Measurements from ENCODE around the gene RTP3.

The RTP3 gene

GRCh38 chr3:46454606-46455005 is 43.2 kb upstream of the RTP3 start:
- TF ChIP-seq CTCF (IDR thresholded peaks at IDR 0.05; ENCODE audit: low read depth, low read length) = no peak
- DNase-seq = no peak
- Histone ChIP-seq H3K36me3 (no peaks in the 10 kb centered on the region), H3K4me3 (ENCODE audit: low read depth, low read length) (no peak overlapping the region), H3K27me3 (no peaks in the 10 kb centered on the region), H3K9me3 (no peaks in the 10 kb centered on the region), H3K4me1 (no peaks in the 10 kb centered on the region)

- no peaks in the 10 kb centered on the region for H3K36me3 ChIP-seq
- no peak overlapping the region for H3K4me3 ChIP-seq (ENCODE audit: low read depth, low read length)
- no peaks in the 10 kb centered on the region for H3K4me1 ChIP-seq
- H3K9me3 ChIP-seq = no peaks in the 10 kb centered on the region
- DNase-seq = no peak
- no peaks in the 10 kb centered on the region for H3K27me3 ChIP-seq
- no peak for TF ChIP-seq CTCF (IDR thresholded peaks at IDR 0.05; ENCODE audit: low read depth, low read length)
These were observed 42.3 kb upstream of the RTP3 start for GRCh38 chr3:46455231-46456115.

GRCh38 chr3:46456118-46456517 is 41.7 kb upstream of the RTP3 start:
- Histone ChIP-seq H3K27me3 (no peaks in the 10 kb centered on the region), H3K36me3 (no peaks in the 10 kb centered on the region), H3K4me3 (ENCODE audit: low read depth, low read length) (no peak overlapping the region), H3K9me3 (no peaks in the 10 kb centered on the region), H3K4me1 (no peaks in the 10 kb centered on the region)
- TF ChIP-seq CTCF (IDR thresholded peaks at IDR 0.05; ENCODE audit: low read depth, low read length) = no peak
- no peak for DNase-seq

- no peak for TF ChIP-seq CTCF (IDR thresholded peaks at IDR 0.05; ENCODE audit: low read depth, low read length)
- Histone ChIP-seq H3K4me3 (ENCODE audit: low read depth, low read length) (no peak overlapping the region), H3K4me1 (no peaks in the 10 kb centered on the region), H3K27me3 (peaks cover 4% of the 10 kb centered on the region; the same call in 1 of the 2 replicates), H3K36me3 (no peaks in the 10 kb centered on the region), H3K9me3 (no peaks in the 10 kb centered on the region)
- DNase-seq = no peak
These were observed 37.7 kb upstream of the RTP3 start for GRCh38 chr3:46460051-46460450.

- no peak for DNase-seq
- H3K4me1 ChIP-seq = no peaks in the 10 kb centered on the region
- TF ChIP-seq CTCF (IDR thresholded peaks at IDR 0.05; ENCODE audit: low read depth, low read length) = no peak
- peaks cover 4% of the 10 kb centered on the region; the same call in 1 of the 2 replicates for H3K27me3 ChIP-seq
- H3K9me3 ChIP-seq = no peaks in the 10 kb centered on the region
- no peak overlapping the region for H3K4me3 ChIP-seq (ENCODE audit: low read depth, low read length)
- H3K36me3 ChIP-seq = no peaks in the 10 kb centered on the region
These were observed 35.7 kb upstream of the RTP3 start for GRCh38 chr3:46462111-46462510.

GRCh38 chr3:46462511-46462910 is 35.3 kb upstream of the RTP3 start:
- no peak for TF ChIP-seq CTCF (IDR thresholded peaks at IDR 0.05; ENCODE audit: low read depth, low read length)
- Histone ChIP-seq H3K36me3 (no peaks in the 10 kb centered on the region), H3K4me3 (ENCODE audit: low read depth, low read length) (no peak overlapping the region), H3K4me1 (no peaks in the 10 kb centered on the region), H3K9me3 (no peaks in the 10 kb centered on the region), H3K27me3 (peaks cover 4% of the 10 kb centered on the region; the same call in 1 of the 2 replicates)
- no peak for DNase-seq
